Ovary (tissue), 3 donors: ENCODE results near the gene SCN4B.

Experiments used
- EP300 ChIP-seq: sonication (generic); formaldehyde crosslinking; IDR thresholded peaks from one replicate; pipeline ENCODE4 v1.6.1; 2017; ENCODE audit warnings: antibody characterized with exemption
- POLR2A ChIP-seq: fragments of 450-650 bp; IDR thresholded peaks from one replicate; pipeline ENCODE4 v1.6.1; 2017; ENCODE audit warnings: antibody characterized with exemption, mild to moderate bottlenecking, moderate library complexity
- TF ChIP-seq, protein P1 (sequence below), 3 donors: fragments of 450-650 bp in 2 of 3; fragments of 200-600 bp in 1 of 3; IDR thresholded peaks; one replicate each; pipeline versions ENCODE4 v1.5.1 to v1.8.0; 2016 to 2022; ENCODE audit warnings: antibody characterized with exemption in 3 of 3, mild to moderate bottlenecking in 1 of 3
- donor health status: DM: no; HTN: no; CAD: no.

DNA sequence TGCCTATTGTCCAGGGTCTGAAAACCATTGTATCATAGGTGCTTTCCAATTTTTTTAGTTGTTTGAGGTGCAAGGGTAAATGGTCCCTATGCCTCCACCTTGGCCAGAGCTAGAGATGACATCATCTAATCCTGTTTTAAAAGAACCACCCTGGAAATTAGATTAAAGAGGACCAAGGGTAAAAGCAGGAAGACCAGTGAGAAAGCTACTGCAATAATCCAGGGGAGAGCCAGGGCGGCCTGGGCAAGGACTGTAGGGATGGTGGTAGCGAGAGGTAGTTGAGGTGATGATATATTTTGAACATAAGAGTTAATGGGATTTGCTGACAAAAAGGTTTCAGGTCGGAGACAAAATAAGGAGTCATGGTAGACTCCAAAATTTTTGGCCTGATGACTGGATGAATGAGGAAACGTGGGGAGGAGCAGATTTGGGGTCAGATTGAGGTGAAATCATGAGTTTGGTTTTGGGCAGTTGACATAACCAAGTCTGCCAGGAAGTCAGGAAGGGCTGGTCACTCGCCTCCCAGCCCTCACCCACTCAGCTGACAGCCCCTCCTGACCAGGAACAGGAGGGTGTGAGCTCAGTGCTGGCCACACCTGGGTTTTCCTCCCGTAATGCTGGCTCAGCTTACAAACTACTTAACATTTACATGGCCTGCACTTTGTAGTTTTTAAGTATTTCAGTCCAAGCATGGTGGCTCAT, 23.0 kb downstream of the SCN4B start:
- TF ChIP-seq, protein P1, sequence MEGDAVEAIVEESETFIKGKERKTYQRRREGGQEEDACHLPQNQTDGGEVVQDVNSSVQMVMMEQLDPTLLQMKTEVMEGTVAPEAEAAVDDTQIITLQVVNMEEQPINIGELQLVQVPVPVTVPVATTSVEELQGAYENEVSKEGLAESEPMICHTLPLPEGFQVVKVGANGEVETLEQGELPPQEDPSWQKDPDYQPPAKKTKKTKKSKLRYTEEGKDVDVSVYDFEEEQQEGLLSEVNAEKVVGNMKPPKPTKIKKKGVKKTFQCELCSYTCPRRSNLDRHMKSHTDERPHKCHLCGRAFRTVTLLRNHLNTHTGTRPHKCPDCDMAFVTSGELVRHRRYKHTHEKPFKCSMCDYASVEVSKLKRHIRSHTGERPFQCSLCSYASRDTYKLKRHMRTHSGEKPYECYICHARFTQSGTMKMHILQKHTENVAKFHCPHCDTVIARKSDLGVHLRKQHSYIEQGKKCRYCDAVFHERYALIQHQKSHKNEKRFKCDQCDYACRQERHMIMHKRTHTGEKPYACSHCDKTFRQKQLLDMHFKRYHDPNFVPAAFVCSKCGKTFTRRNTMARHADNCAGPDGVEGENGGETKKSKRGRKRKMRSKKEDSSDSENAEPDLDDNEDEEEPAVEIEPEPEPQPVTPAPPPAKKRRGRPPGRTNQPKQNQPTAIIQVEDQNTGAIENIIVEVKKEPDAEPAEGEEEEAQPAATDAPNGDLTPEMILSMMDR (IDR thresholded peaks at IDR 0.05), result no peak
- TF ChIP-seq POLR2A, result no peak
- no peak for TF ChIP-seq EP300
